ENCODE results near the gene TBC1D1.

The TBC1D1 gene

DNA sequence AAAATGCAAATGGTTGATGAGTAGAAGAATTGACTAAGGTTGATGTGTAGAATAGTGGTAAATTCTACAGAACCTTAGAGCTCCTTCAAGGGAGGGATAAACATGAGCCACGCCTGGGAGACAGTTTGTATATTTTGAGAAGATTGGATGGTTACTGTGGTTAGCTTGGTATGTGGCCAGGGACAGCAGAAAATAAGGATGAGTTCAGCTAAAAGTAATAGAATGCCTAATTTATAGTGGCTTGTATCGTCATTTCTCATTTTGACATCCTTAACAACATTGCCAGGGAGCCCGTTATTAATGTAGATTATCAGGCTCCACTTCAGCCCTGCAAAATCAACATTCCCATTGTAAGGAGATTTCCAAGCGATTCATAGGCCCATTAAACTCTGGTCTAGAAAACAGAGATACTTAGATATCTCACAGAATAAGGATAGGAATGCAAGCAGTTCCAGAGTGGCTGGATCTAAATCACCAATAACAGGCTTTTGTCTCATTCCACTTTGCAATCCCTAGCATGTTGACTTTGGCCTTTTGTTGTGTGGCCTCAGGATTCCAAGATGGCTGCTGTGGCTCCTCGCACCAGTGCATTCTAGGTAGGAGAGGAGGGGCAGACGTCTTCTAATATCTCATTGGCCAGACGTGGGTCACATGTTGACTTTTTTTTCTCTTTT, 62.9 kb downstream of the TBC1D1 start:
- no peak for TF ChIP-seq ZNF274 (IDR thresholded peaks at IDR 0.05; ENCODE audit: low read depth, low read length)
- no peak for TF ChIP-seq YY1 (IDR thresholded peaks at IDR 0.05; ENCODE audit: insufficient read depth, insufficient read length)
- no peak for TF ChIP-seq SUZ12 (IDR thresholded peaks at IDR 0.05; ENCODE audit: extremely low read depth, insufficient read depth, insufficient read length)
- no peaks in the 10 kb centered on the region for H3K4me1 ChIP-seq (ENCODE audit: insufficient read depth, insufficient read length)
- no peak overlapping the region for H3K9ac ChIP-seq (ENCODE audit: insufficient read length, low read depth)
- H3K27me3 ChIP-seq (ENCODE audit: insufficient read depth, insufficient read length) = no peaks in the 10 kb centered on the region
- H3K36me3 ChIP-seq (ENCODE audit: insufficient read depth, insufficient read length, low read length) = no peaks in the 10 kb centered on the region
- H3K9me3 ChIP-seq (ENCODE audit: insufficient read depth, low read length) = no peaks in the 10 kb centered on the region
- no peak overlapping the region for H3K4me3 ChIP-seq (ENCODE audit: insufficient read length, low read depth)
- DNase-seq (ENCODE audit: low read depth, low spot score) = no peak

DNA sequence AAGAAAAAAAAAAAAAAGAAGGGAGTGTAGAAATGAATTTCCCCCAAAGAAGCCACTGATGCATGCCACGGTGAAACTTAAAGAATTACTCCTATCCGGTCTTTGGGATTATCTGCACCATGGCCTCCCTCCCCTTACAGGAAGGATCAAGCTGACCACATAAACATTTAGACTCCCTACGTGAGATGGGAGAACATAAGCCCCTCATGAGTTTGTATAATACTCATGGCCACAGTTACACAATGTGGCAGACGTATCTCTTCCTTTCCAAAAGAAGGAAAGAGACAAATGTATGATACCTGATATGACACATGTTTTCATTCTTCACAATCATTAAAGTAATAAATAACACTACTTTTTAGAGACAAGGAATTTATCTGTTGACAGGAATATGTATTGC, 66.1 kb downstream of the TBC1D1 start:
- no peak for DNase-seq (ENCODE audit: low read depth, low spot score)
- Histone ChIP-seq H3K36me3 (ENCODE audit: insufficient read depth, insufficient read length, low read length) (no peaks in the 10 kb centered on the region), H3K4me3 (ENCODE audit: insufficient read length, low read depth) (no peak overlapping the region), H3K9me3 (ENCODE audit: insufficient read depth, low read length) (no peaks in the 10 kb centered on the region), H3K4me1 (ENCODE audit: insufficient read depth, insufficient read length) (no peaks in the 10 kb centered on the region), H3K9ac (ENCODE audit: insufficient read length, low read depth) (no peak overlapping the region), H3K27me3 (ENCODE audit: insufficient read depth, insufficient read length) (no peaks in the 10 kb centered on the region)
- TF ChIP-seq YY1 (IDR thresholded peaks at IDR 0.05; ENCODE audit: insufficient read depth, insufficient read length) (no peak), ZNF274 (IDR thresholded peaks at IDR 0.05; ENCODE audit: low read depth, low read length) (no peak), SUZ12 (IDR thresholded peaks at IDR 0.05; ENCODE audit: extremely low read depth, insufficient read depth, insufficient read length) (no peak)

DNA sequence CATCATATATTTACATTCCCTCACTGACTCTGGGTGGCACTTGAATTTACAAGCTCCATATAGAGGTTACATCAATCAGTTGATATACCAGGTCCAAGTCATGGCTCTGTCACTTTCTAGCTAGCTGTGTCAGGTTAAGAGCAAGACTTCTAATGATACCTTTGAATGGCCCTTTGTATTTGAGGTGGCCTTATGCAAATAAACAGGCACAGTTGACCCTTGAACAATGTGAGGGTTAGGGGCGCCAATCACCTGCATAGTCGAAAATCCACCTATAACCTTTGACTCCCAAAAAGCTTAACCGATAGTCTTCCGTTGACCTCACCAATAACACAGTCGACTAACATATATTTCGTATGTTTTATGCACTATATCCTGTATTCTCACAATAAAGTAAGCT, 68.0 kb downstream of the TBC1D1 start:
- H3K9ac ChIP-seq (ENCODE audit: insufficient read length, low read depth) = no peak overlapping the region
- H3K4me3 ChIP-seq (ENCODE audit: insufficient read length, low read depth) = no peak overlapping the region
- no peaks in the 10 kb centered on the region for H3K9me3 ChIP-seq (ENCODE audit: insufficient read depth, low read length)
- no peaks in the 10 kb centered on the region for H3K4me1 ChIP-seq (ENCODE audit: insufficient read depth, insufficient read length)
- TF ChIP-seq YY1 (IDR thresholded peaks at IDR 0.05; ENCODE audit: insufficient read depth, insufficient read length) (no peak), ZNF274 (IDR thresholded peaks at IDR 0.05; ENCODE audit: low read depth, low read length) (no peak), SUZ12 (IDR thresholded peaks at IDR 0.05; ENCODE audit: extremely low read depth, insufficient read depth, insufficient read length) (no peak)
- no peak for DNase-seq (ENCODE audit: low read depth, low spot score)
- no peaks in the 10 kb centered on the region for H3K27me3 ChIP-seq (ENCODE audit: insufficient read depth, insufficient read length)
- H3K36me3 ChIP-seq (ENCODE audit: insufficient read depth, insufficient read length, low read length) = no peaks in the 10 kb centered on the region

DNA sequence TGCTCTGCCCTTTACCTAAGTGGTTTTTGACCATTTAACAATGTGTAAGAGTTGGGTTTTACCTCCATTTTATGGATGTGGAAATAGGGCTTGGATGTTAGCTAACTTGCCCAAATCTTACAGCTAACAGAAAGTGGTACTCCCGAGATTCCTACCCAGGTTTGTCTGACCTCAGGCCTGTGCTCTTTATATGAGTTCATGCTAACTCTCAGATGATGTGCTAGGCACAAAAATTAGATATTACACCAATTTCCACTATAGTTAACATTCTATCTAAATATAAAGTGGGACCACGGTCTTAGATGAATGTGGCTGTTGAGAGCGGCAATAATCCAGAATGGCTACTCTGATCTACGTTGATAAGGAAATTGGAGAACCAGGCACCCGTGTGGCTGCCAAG, 69.2 kb downstream of the TBC1D1 start, which contains the start of gene PTTG2:
PTTG2 (plus strand) TSS at position 301 of the 400 bp plus-strand sequence; CDS start at position 338, 37 bp downstream.
- Histone ChIP-seq H3K36me3 (ENCODE audit: insufficient read depth, insufficient read length, low read length) (no peaks in the 10 kb centered on the region), H3K4me1 (ENCODE audit: insufficient read depth, insufficient read length) (no peaks in the 10 kb centered on the region), H3K9me3 (ENCODE audit: insufficient read depth, low read length) (no peaks in the 10 kb centered on the region), H3K9ac (ENCODE audit: insufficient read length, low read depth) (no peak within 1 kb of the TSS), H3K4me3 (ENCODE audit: insufficient read length, low read depth) (no peak within 1 kb of the TSS), H3K27me3 (ENCODE audit: insufficient read depth, insufficient read length) (no peaks in the 10 kb centered on the region)
- TF ChIP-seq YY1 (IDR thresholded peaks at IDR 0.05; ENCODE audit: insufficient read depth, insufficient read length) (no peak), SUZ12 (IDR thresholded peaks at IDR 0.05; ENCODE audit: extremely low read depth, insufficient read depth, insufficient read length) (no peak), ZNF274 (IDR thresholded peaks at IDR 0.05; ENCODE audit: low read depth, low read length) (no peak)
- no peak for DNase-seq (ENCODE audit: low read depth, low spot score)

DNA sequence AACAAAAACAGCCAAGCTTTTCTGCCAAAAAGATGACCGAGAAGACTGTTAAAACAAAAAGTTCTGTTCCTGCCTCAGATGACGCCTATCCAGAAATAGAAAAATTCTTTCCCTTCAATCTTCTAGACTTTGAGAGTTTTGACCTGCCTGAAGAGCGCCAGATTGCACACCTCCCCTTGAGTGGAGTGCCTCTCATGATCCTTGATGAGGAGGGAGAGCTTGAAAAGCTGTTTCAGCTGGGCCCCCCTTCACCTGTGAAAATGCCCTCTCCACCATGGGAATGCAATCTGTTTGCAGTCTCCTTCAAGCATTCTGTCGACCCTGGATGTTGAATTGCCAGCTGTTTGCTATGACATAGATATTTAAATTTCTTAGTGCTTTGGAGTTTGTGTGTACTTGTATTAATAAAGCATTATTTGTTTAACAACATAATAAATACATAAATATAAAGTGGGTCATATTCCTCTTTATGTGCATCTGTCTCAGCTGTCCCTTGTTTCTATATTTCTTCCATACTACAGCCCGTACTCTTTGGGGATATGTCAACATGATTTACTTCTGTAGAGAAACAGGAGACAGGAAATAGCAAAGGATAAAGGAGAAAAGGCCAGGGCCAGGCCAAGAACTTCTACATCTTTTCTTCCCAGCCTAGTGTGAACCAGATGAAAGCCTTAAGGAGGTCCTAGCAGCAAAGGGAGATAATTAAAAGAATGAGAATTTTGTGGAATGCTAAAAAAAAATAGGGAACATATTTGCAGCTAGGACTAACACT, 70.0 kb downstream of the TBC1D1 start:
- no peak overlapping the region for H3K4me3 ChIP-seq (ENCODE audit: insufficient read length, low read depth)
- H3K4me1 ChIP-seq (ENCODE audit: insufficient read depth, insufficient read length) = no peaks in the 10 kb centered on the region
- no peaks in the 10 kb centered on the region for H3K9me3 ChIP-seq (ENCODE audit: insufficient read depth, low read length)
- DNase-seq (ENCODE audit: low read depth, low spot score) = no peak
- no peaks in the 10 kb centered on the region for H3K36me3 ChIP-seq (ENCODE audit: insufficient read depth, insufficient read length, low read length)
- no peak overlapping the region for H3K9ac ChIP-seq (ENCODE audit: insufficient read length, low read depth)
- no peaks in the 10 kb centered on the region for H3K27me3 ChIP-seq (ENCODE audit: insufficient read depth, insufficient read length)
- no peak for TF ChIP-seq ZNF274 (IDR thresholded peaks at IDR 0.05; ENCODE audit: low read depth, low read length)

DNA sequence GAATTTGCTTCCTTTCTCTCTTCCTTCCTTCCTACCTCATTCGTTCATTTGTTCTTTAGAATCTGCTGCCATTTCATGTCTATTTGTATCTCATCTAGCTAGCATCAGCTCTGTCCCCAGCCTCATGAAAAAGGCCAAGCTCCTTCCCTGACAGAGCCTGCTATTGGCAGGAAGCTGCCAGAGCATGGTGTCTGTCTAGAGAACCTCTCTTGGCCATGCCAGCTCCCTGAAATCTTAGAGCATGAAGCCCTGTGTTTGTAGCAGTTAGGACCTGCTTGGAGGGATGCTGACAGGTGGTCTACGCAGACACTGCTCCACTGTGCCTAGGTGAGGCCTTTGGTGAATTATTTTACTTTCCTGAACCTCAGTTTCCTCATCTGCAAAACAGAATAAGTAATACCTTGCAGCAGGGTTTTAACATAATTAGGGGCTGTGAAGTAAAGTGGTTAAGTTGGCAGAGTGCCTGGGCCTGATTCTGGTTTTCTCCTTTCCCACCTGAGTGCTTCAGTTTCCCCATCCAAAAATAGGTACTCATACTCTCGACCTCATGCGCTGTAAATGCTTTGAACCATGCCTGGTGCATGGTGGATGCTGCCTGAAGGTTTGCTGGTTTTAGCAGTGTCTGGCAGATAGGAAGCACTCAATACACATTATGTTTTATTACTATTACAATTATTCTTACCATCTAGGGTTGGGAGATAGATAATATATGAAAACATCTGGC, 74.0 kb downstream of the TBC1D1 start:
- no peak for TF ChIP-seq YY1 (IDR thresholded peaks at IDR 0.05; ENCODE audit: insufficient read depth, insufficient read length)
- TF ChIP-seq SUZ12 (IDR thresholded peaks at IDR 0.05; ENCODE audit: extremely low read depth, insufficient read depth, insufficient read length) = no peak
- no peak for TF ChIP-seq ZNF274 (IDR thresholded peaks at IDR 0.05; ENCODE audit: low read depth, low read length)
- Histone ChIP-seq H3K4me3 (ENCODE audit: insufficient read length, low read depth) (no peak overlapping the region), H3K27me3 (ENCODE audit: insufficient read depth, insufficient read length) (no peaks in the 10 kb centered on the region), H3K4me1 (ENCODE audit: insufficient read depth, insufficient read length) (no peaks in the 10 kb centered on the region), H3K36me3 (ENCODE audit: insufficient read depth, insufficient read length, low read length) (no peaks in the 10 kb centered on the region), H3K9ac (ENCODE audit: insufficient read length, low read depth) (no peak overlapping the region), H3K9me3 (ENCODE audit: insufficient read depth, low read length) (peaks cover 4% of the 10 kb centered on the region)
- no peak for DNase-seq (ENCODE audit: low read depth, low spot score)

DNA sequence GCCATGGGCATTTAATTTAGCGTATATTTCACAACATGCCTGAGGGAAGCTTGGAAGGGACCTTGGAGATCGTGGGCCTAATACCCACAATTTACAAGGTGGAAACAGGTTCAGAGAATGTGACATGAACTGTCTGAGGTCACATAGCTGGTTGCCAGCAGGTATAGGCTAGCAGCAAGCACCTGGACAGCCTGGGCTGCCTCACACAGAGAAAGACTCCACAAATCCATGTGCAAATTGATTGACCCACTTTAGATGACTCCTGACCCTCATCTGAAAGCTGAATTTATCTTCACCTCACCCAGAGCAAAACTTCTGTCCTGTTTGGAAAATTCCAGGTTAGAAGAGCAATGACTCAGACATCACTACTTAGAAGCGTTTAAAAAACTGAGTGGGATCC, 75.2 kb downstream of the TBC1D1 start:
- Histone ChIP-seq H3K4me1 (ENCODE audit: insufficient read depth, insufficient read length) (no peaks in the 10 kb centered on the region), H3K27me3 (ENCODE audit: insufficient read depth, insufficient read length) (no peaks in the 10 kb centered on the region), H3K9ac (ENCODE audit: insufficient read length, low read depth) (no peak overlapping the region), H3K36me3 (ENCODE audit: insufficient read depth, insufficient read length, low read length) (no peaks in the 10 kb centered on the region), H3K9me3 (ENCODE audit: insufficient read depth, low read length) (peaks cover 14% of the 10 kb centered on the region), H3K4me3 (ENCODE audit: insufficient read length, low read depth) (no peak overlapping the region)
- DNase-seq (ENCODE audit: low read depth, low spot score) = no peak
- TF ChIP-seq SUZ12 (IDR thresholded peaks at IDR 0.05; ENCODE audit: extremely low read depth, insufficient read depth, insufficient read length) (no peak), ZNF274 (IDR thresholded peaks at IDR 0.05; ENCODE audit: low read depth, low read length) (no peak), YY1 (IDR thresholded peaks at IDR 0.05; ENCODE audit: insufficient read depth, insufficient read length) (no peak)
